Cardiac ventricle fibroblast (primary cell): ENCODE data around the gene CAB39. TPM values are rescaled to one million over a fixed set of nuclear protein-coding genes. Genes with fewer than 3 reads are reported as not detected.

Experiments used
- total RNA-seq: library from RNA; depleted of rRNA; stranded (reverse); fragments of >200 nt; gene quantifications from 2 replicates; pipeline ENCODE4 v1.2.3, GENCODE V29; 2015

The CAB39 gene
- 26.0 and 31.2 TPM in 2 replicates for total RNA-seq

DNA sequence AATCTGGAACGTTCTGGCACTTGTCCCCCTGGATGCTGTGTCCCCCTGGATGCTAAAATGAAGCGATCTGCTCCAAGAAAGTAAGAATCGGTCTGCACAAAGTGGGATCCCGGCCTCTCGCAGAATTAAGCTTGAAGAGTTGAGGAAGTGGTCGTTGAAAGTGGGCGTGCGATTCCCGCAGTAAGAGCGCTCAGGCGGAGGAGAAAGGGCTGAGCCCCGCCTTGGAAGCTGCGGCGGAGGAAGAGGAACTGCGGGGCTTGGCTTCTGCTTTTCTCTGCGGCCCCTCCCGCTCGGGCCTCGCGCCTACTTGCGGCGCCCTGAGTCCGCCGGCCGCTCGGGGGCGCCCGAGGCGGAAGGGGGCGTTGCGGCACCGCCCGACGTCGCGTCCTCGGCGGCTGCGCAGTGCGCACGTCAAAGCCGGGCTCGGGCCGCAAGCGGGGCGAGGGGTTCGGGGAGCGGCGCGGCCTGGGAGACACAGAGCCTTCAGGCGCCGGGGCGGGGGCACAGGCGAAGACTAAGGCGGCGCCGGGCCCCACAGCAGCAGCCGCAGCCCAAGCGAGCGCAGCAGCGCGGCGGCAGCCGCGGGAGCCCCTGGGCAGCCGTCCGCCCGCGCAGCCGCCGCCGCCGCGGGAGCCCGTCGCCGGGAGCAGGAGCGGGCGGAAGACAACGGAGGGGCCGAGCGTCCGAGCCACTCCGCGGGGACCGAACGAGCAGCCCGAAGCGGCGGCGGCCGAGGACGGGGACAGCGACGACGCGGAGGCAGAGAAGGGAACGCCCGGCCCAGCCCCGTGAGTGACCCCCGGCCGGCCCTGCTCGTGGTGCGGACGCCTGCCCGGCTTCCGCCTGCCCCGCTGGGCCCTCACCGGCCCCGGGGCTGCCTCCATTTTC lies at the start of gene CAB39:
Gene CAB39 (plus strand): TSS at position 400 of the 888 bp plus-strand sequence. CDS start 47,160 bp downstream, outside the sequence.

DNA sequence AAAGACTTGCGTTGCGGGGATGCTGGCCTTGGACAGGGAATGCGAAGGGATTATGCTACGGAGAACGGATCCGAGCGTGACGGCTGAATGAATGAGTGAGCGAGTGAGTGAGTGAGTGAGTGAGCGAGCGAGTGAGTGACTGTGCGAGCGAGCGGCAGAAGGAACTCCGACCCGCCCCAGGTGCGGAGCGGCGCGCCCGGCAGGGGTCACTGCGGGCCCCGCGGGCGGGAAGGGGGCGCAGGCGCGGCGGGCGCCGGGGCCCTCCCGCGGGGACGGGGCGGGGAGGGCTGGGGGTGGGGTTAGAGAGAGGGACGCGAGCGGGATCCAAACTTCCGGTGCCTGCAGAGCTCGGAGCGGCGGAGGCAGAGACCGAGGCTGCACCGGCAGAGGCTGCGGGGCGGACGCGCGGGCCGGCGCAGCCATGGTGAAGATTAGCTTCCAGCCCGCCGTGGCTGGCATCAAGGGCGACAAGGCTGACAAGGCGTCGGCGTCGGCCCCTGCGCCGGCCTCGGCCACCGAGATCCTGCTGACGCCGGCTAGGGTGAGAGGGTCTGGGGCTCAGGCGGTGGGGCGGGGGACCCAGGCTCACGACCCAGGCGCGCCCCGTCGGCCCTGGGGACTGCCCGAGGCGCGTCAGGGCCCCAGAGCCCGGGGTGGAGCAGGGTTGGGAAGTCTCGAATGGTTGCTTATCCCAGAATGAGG lies 152.1 kb downstream of the CAB39 start, which contains the start of gene ITM2C:
Gene ITM2C (plus strand): TSS at position 338 of the 702 bp plus-strand sequence. CDS start 84 bp downstream, at position 422.

Other genes with a start within 250 kb of the CAB39 start
- gene ITM2C, start 152.1 kb downstream of the CAB39 start, total RNA-seq, result 90.9 and 93.8 TPM in 2 replicates
- not detected in 2 replicates for gene GPR55, start 212.4 kb downstream of the CAB39 start, total RNA-seq